ENCODE measurements around the gene AFF2.

The AFF2 gene

DNA sequence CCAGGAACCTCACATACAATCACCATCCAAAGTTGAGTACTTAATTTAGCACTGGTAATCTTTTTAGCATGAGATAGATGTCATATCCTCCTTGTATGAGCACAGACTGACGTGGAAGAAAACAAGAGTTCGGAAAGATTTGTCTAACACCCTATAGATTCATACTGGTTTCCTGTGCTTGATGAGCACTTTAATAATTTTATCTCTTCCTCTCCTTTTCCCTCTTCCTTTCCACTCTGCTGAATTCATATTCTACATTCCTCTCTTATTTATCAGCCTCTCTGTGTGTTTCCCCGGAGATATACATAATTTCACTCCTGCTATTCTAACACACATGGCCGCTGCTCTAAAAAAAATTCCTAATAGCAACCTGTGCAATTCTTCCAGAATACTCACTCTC is 273.9 kb downstream of the AFF2 start:
- ATAC-seq = no peak
- TF ChIP-seq CSDC2 (CRISPR knock-in tag; IDR thresholded peaks at IDR 0.05) (no peak), ZC3H10 (CRISPR knock-in tag; IDR thresholded peaks at IDR 0.05) (no peak), ZNF70 (CRISPR knock-in tag; IDR thresholded peaks at IDR 0.05) (no peak), ESRRG (CRISPR knock-in tag; IDR thresholded peaks at IDR 0.05) (no peak), ZNF565 (CRISPR knock-in tag; conservative IDR thresholded peaks at IDR 0.05; ENCODE audit: low read depth) (no peak), TCF4 (CRISPR knock-in tag; IDR thresholded peaks at IDR 0.05; ENCODE audit: borderline replicate concordance) (no peak), BACH2 (CRISPR knock-in tag; IDR thresholded peaks at IDR 0.05; ENCODE audit: borderline replicate concordance) (no peak), TOX (CRISPR knock-in tag; IDR thresholded peaks at IDR 0.05; ENCODE audit: borderline replicate concordance) (no peak), ARNTL (CRISPR knock-in tag; IDR thresholded peaks at IDR 0.05; ENCODE audit: borderline replicate concordance, low read depth) (no peak), ISL1 (CRISPR knock-in tag; IDR thresholded peaks at IDR 0.05) (no peak), ZNF8 (CRISPR knock-in tag; IDR thresholded peaks at IDR 0.05) (no peak), ZFP30 (CRISPR knock-in tag; IDR thresholded peaks at IDR 0.05) (no peak), SNAI2 (CRISPR knock-in tag; IDR thresholded peaks at IDR 0.05) (no peak), OSR1 (CRISPR knock-in tag; IDR thresholded peaks at IDR 0.05) (no peak), ZFP3 (CRISPR knock-in tag; IDR thresholded peaks at IDR 0.05) (no peak), GLIS3 (CRISPR knock-in tag; IDR thresholded peaks at IDR 0.05) (no peak)
- TF ChIP-seq, protein P1, sequence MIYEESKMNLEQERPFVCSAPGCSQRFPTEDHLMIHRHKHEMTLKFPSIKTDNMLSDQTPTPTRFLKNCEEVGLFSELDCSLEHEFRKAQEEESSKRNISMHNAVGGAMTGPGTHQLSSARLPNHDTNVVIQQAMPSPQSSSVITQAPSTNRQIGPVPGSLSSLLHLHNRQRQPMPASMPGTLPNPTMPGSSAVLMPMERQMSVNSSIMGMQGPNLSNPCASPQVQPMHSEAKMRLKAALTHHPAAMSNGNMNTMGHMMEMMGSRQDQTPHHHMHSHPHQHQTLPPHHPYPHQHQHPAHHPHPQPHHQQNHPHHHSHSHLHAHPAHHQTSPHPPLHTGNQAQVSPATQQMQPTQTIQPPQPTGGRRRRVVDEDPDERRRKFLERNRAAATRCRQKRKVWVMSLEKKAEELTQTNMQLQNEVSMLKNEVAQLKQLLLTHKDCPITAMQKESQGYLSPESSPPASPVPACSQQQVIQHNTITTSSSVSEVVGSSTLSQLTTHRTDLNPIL (CRISPR knock-in tag; IDR thresholded peaks at IDR 0.05; ENCODE audit: low read depth) = no peak
- TF ChIP-seq, protein P2, sequence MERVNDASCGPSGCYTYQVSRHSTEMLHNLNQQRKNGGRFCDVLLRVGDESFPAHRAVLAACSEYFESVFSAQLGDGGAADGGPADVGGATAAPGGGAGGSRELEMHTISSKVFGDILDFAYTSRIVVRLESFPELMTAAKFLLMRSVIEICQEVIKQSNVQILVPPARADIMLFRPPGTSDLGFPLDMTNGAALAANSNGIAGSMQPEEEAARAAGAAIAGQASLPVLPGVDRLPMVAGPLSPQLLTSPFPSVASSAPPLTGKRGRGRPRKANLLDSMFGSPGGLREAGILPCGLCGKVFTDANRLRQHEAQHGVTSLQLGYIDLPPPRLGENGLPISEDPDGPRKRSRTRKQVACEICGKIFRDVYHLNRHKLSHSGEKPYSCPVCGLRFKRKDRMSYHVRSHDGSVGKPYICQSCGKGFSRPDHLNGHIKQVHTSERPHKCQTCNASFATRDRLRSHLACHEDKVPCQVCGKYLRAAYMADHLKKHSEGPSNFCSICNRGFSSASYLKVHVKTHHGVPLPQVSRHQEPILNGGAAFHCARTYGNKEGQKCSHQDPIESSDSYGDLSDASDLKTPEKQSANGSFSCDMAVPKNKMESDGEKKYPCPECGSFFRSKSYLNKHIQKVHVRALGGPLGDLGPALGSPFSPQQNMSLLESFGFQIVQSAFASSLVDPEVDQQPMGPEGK (CRISPR knock-in tag; IDR thresholded peaks at IDR 0.05; ENCODE audit: borderline replicate concordance) = no peak
- TF ChIP-seq, protein P3, sequence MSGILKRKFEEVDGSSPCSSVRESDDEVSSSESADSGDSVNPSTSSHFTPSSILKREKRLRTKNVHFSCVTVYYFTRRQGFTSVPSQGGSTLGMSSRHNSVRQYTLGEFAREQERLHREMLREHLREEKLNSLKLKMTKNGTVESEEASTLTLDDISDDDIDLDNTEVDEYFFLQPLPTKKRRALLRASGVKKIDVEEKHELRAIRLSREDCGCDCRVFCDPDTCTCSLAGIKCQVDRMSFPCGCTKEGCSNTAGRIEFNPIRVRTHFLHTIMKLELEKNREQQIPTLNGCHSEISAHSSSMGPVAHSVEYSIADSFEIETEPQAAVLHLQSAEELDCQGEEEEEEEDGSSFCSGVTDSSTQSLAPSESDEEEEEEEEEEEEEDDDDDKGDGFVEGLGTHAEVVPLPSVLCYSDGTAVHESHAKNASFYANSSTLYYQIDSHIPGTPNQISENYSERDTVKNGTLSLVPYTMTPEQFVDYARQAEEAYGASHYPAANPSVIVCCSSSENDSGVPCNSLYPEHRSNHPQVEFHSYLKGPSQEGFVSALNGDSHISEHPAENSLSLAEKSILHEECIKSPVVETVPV (CRISPR knock-in tag; IDR thresholded peaks at IDR 0.05) = no peak

- TF ChIP-seq SNAI2 (CRISPR knock-in tag; IDR thresholded peaks at IDR 0.05) (no peak), OSR1 (CRISPR knock-in tag; IDR thresholded peaks at IDR 0.05) (no peak), ZFP30 (CRISPR knock-in tag; IDR thresholded peaks at IDR 0.05) (no peak), GLIS3 (CRISPR knock-in tag; IDR thresholded peaks at IDR 0.05) (no peak), TSHZ2 (CRISPR knock-in tag; IDR thresholded peaks at IDR 0.05) (no peak), BACH2 (CRISPR knock-in tag; IDR thresholded peaks at IDR 0.05; ENCODE audit: borderline replicate concordance) (no peak), ARNTL (CRISPR knock-in tag; IDR thresholded peaks at IDR 0.05; ENCODE audit: borderline replicate concordance, low read depth) (no peak), ESRRG (CRISPR knock-in tag; IDR thresholded peaks at IDR 0.05) (no peak), ZC3H10 (CRISPR knock-in tag; IDR thresholded peaks at IDR 0.05) (no peak)
- TF ChIP-seq, protein P4, sequence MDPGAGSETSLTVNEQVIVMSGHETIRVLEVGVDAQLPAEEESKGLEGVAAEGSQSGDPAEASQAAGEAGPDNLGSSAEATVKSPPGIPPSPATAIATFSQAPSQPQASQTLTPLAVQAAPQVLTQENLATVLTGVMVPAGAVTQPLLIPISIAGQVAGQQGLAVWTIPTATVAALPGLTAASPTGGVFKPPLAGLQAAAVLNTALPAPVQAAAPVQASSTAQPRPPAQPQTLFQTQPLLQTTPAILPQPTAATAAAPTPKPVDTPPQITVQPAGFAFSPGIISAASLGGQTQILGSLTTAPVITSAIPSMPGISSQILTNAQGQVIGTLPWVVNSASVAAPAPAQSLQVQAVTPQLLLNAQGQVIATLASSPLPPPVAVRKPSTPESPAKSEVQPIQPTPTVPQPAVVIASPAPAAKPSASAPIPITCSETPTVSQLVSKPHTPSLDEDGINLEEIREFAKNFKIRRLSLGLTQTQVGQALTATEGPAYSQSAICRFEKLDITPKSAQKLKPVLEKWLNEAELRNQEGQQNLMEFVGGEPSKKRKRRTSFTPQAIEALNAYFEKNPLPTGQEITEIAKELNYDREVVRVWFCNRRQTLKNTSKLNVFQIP (CRISPR knock-in tag; IDR thresholded peaks at IDR 0.05; ENCODE audit: borderline replicate concordance, low read depth) = no peak
- no peak for ATAC-seq
These were observed 283.7 kb downstream of the AFF2 start for GRCh38 chrX:148784137-148784536.

GRCh38 chrX:148784856-148785255 is 284.4 kb downstream of the AFF2 start:
- no peak for ATAC-seq
- TF ChIP-seq BACH2 (CRISPR knock-in tag; IDR thresholded peaks at IDR 0.05; ENCODE audit: borderline replicate concordance) (no peak), TOX (CRISPR knock-in tag; IDR thresholded peaks at IDR 0.05; ENCODE audit: borderline replicate concordance) (no peak), RARB (CRISPR knock-in tag; IDR thresholded peaks at IDR 0.05) (no peak)
- TF ChIP-seq, protein P3 (CRISPR knock-in tag; IDR thresholded peaks at IDR 0.05) = no peak
